GM19468 (cell line): ENCODE data around the gene CDKN2B-AS1.
"Not testable (repeated sequence)": the region's sequence is repeated elsewhere in the genome, so short reads cannot be mapped to it uniquely, and the experiment has no call there.

Experiments
- ATAC-seq: cut with Tn5 transposase; IDR thresholded peaks from one replicate; pipeline ENCODE4 v1.9.1; 2021; ENCODE audit warnings: mild to moderate bottlenecking, moderate library complexity, moderate number of reproducible peaks; ENCODE audit not compliant: unreplicated experiment; ENCODE audit errors: extremely low read depth

Gene CDKN2B-AS1

DNA sequence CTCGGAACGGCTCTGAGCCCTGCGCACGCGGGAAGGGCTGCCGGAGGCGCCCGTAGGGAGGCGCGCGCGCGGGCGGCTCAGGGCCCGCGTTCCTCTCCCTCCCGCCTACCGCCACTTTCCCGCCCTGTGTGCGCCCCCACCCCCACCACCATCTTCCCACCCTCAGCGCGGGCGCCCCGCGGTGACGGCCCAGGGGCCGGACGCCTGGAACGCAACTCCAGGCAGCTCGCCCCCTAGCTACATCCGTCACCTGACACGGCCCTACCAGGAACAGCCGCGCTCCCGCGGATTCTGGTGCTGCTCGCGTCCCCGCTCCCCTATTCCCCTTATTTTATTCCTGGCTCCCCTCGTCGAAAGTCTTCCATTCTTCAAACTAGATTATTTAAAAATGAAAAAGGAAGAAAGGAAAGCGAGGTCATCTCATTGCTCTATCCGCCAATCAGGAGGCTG, at the start of gene CDKN2B-AS1:
CDKN2B-AS1 (plus strand) TSS at position 236 of the 450 bp plus-strand sequence.
- peak; percentile 22 for ATAC-seq

DNA sequence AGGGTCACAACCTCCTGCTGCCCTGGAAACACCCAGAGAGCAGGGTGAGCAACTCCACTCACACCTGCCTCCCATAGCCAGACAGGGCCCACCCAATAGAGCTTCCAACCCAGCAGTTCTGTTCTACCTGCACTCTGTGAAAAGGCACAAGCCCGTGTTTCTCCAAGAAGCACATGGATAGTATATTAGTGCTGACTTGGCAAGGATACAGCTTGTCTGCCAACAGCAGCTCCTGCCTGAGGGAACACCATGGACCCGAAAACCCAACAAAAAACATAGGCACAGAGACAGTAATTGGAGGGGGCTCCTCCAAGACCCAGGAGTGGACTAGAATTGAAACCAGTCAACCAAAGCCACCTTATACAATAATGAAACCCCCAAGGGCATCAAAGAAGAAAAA, 49.0 kb upstream of the CDKN2B-AS1 start:
- ATAC-seq, result no peak

DNA sequence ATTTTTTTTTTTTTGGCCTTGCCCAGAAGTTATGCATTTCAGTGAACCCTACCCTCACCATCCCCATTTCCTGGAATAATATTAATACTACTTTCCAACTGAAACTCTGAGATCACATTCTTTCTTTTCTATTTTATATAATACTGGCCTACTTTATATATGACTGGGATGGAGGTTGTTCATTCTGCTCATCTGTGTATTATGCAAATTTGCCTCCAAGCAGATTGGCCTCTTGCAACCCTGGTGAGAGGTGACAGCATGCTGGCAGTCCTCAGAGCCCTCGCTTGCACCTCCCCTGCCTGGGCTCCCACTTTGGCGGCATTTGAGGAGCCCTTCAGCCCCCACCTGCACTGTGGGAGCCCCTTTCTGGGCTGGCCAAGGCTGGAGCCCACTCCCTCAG, 35.8 kb upstream of the CDKN2B-AS1 start:
- no peak for ATAC-seq

DNA sequence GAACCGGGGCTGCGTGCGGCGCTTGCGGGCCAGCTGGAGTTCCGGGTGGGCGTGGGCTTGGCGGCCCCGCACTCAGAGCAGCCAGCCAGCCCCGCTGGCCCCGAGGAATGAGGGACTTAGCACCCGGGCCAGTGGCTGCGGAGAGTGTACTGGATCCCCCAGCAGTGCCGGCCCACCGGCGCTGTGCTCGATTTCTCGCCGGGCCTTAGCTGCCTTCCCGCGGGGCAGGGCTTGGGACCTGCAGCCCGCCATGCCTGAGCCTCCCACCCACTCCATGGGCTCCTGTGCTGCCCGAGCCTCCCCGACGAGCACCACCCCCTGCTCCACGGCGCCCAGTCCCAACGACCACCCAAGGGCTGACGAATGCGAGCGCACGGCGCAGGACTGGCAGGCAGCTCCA, 35.3 kb upstream of the CDKN2B-AS1 start:
- ATAC-seq, result not testable (repeated sequence)

- ATAC-seq, result no peak
Observed at GRCh38 chr9:21961569-21961968, 33.0 kb upstream of the CDKN2B-AS1 start.

DNA sequence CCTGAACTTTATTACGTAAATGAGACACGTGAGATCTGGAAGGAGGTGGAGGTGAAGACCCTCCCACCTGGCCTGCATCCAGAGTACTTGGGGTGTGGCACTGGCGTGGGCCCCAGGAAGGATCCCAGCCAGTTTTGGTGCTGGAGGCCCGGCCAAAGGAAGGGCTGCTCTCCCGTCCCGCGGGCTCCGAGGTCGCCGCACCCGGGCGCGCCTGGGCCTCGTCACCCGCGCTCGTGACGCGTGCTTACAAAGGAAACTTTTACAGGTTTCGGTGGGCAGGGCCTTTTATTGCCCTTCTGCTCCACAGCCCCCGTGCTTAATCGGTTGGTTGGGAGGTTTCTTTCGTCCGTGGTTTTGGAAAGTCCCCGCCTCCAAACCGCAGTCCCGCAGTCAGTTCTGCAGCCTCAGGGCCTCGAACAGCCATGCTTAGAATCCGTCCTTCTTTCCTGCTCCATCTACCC, 29.6 kb upstream of the CDKN2B-AS1 start:
- ATAC-seq, result peak; percentile 22

DNA sequence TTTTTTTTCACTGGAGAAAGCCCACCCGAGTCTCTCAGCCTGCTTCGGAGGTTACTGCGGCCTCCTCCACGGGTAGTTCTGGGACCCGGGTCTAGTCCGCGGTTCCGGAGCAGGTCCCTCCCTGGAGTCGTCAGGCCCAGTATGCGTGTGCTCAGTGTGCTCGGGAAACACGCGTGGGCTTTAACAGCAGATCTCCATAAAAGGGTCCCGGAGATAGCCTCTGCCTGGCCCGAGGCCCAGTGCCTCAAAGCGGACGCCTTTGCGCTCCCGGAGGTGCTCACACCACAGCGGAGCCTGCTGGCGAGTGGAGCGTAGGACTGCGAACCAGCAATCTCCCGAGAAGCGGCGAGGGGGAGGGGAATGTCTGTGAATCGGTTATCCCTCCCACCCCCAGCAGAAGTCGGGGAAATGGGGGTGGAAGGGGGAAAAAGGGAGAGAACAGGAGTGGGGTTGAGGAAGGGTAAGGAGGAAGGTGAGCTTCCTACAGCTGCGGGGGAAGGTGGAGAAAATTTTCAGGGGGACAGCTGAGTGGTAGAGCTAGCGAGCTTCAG, 29.1 kb upstream of the CDKN2B-AS1 start:
- peak; percentile 49 for ATAC-seq

DNA sequence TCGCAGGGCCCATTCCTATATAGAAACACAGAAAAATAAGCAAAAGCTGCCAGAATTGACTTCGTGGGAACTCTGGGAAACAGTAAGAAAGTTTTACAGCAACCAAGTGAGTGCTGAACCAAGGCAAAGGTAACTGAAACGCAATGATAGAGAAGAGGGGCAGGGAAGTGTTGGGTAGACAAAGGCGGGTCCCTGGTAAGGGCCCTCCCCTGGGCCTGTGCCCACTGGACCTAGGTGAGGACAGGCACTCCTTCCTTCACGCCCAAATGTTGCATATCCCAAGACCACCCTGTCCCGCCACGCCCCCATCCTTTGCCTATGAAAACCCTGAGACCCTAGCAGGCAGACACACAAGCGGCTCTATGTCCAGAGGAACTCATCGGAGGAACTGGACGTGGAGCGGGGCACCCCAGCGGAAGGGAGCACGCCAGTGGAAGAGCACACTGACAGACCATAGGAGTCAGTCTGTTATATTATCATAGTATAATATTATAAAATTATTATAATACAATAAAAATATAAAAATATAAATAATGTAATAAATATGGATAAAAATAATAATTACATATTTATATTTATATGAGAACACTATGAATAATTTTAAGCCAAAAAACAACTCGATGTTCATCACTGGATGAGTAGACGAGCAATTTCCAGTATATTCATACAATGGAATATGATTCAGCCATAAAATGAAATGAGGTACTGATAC, 28.3 kb upstream of the CDKN2B-AS1 start:
- no peak for ATAC-seq

DNA sequence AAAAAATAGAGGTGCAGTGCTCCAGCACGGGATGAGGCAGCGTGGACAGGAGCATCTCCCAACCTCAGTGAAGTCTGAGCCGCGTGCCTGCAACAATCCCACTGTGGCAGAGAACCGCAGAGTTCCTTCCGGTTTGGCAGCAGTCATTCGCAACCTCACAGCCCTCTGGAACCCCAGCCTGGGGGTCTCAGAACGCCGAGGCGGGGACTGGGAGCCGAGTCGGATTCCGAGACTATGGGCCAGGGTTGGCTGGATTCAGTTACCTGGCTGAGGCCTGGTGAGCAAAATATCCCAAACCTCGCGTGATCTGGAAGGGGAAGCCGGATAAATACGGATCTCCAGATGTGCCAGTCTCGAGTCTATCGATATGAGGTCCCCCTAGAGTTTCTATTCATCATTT, 27.4 kb upstream of the CDKN2B-AS1 start:
- ATAC-seq, result no peak

GRCh38 chr9:21967702-21968101, 26.9 kb upstream of the CDKN2B-AS1 start:
- ATAC-seq, result no peak

DNA sequence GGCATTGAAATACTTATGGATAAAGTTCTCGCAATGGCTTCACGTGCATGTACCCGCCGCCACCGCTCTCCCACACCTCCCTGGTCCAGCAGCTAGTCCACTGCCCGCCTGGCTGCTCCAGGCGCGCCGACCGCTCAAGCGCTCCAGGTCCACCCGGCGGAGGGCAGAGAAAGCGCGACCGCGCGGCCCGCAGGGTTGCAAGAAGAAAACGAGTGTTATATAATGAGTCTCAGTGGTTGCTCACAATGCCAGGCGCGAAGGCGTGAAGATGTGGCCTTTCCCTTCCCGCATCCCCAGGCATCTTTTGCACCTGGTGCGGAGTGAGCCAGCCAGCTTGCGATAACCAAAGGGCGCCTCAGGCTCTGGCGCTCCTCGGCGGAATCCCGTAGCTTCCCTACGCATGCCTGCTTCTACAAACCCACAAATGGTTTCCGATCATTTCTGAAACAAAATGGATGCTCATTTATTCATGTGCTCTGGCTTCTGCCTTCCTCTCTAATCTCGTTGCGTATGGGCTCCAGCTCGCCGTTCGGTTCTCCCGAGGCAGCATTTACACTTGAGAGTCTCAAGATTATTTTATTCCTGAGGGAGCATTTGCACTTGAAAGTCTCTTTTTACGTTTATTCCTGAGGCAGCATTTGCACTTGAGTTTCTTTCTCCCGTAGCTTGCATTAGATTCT, 26.1 kb upstream of the CDKN2B-AS1 start:
- ATAC-seq, result no peak

DNA sequence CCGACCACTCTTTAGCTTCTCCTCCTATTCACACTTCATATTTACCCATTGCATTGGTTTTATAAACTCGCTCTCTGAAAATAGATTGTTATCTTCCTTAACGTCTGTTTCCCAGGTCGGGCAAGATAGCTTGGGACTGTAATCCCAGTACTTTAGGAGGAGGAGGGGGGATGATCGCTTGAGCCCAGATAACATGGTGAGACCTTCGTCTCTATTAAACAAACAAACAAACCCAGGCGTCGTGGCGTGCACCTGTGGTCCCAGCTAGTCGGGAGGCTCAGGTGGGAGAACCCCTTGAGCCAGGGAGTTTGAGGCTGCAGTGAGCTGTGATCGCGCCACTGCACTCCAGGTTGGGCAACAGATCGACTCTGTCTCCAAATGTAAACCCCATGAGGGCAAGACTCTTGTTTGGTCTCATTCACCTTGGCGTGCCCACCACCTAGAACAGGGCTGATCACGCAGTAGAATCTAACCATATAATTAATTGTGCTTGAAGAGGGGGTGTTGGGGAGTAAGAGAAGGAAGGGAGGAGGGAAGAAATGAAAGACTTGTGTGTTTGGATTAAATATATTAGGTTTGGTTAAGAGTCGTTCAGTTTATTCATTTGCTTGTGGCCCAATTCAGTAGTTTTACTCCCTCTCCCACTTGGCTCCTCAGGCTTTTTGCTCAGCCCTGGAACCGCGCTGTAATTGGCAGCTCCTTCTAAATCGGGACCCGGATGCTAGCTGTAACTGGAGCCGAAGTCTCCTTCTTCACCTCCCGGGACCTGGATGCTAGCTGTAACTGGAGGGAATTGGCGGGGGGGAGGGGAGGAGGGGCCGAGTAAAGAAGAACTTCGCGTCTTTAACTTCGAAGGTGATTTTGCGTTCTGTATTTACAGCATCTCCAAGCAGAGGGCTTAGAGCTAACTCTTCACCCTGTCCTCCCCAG, 25.3 kb upstream of the CDKN2B-AS1 start:
- ATAC-seq, result no peak

DNA sequence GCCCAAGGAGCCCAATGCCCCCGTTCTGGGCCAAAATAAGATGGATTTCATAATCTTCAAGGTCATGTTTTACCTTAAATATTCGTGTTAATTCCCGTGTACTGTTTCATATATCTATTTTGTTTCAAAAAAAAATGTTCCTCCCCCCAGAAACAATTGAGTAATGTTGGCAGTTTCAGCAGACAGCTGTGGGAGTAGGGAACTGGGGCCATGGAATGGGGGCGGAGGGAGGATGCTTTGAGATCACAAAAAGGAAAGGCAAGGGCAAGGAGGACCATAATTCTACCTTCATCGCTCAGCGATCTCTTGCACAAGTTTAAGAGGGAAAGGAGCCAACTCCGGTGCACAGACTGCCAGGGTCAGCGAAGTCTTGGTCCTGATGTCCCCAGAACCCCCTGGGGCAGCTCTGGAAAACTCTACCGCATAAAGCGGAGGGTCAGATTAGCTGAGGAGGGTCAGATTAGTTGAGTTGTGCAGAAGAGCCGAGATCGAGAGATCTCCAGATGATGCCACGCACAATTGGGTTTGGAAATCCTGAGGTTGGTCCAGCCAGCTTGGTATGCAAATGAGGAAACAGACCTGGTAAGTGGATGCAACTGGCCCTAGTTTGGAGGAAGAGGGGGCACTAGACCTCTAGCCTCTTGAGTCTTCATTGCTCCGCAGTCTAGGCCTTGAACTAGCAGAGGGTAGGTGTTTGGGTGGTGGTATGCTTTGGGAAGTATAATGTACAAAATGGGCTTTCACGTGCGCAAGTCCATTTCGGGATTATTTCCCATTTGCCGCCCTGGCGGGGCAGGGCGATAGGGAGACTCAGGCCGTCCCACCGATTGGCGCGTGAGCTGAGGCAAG, 24.4 kb upstream of the CDKN2B-AS1 start:
- no peak for ATAC-seq

DNA sequence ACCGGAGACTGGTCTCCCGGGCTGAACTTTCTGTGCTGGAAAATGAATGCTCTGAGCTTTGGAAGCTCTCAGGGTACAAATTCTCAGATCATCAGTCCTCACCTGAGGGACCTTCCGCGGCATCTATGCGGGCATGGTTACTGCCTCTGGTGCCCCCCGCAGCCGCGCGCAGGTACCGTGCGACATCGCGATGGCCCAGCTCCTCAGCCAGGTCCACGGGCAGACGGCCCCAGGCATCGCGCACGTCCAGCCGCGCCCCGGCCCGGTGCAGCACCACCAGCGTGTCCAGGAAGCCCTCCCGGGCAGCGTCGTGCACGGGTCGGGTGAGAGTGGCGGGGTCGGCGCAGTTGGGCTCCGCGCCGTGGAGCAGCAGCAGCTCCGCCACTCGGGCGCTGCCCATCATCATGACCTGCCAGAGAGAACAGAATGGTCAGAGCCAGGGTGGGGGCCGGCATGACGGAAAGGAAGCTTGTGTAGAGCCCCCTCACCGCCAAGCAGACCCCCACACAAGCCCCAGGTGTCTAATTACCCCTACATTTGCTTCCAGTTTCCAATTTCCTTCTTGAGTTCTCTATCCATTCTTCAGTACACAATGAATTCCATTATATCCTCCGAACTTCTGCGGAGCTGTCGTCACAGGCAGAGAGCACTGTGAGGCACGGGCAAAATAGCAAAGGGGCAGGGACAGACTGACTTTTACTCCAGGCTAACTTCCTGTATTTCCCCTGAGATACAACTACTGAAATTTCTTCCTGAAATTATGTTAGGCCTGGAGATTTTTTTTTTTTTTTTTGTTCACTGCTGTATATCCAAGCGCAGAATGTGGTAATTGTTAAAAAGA, 23.6 kb upstream of the CDKN2B-AS1 start:
- no peak for ATAC-seq

DNA sequence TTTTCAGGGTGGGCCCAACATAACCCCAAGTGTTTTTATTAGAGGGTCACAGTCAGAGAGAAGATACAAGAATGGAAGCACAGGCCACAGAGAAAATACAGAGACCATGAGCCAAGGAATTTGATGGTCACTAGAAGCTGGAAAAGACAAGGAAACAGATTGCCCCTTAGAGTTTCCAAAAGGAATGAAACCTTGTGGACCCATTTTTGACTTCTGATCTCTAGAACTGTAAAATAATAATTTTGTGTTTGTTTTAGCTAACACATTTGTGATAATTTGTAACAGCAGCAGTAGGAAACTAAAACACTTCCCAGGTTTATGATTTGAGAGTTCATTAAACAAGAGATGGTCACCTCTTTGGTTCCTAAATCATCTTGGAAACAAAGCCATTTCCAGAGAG, 22.2 kb upstream of the CDKN2B-AS1 start:
- no peak for ATAC-seq

DNA sequence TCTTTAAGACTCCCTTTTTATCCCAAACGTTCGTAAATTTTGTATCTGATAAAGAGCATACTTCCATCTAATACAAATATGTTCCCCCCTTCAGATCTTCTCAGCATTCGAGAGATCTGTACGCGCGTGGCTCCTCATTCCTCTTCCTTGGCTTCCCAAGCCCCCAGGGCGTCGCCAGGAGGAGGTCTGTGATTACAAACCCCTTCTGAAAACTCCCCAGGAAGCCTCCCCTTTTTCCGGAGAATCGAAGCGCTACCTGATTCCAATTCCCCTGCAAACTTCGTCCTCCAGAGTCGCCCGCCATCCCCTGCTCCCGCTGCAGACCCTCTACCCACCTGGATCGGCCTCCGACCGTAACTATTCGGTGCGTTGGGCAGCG, 20.3 kb upstream of the CDKN2B-AS1 start:
- ATAC-seq, result no peak

DNA sequence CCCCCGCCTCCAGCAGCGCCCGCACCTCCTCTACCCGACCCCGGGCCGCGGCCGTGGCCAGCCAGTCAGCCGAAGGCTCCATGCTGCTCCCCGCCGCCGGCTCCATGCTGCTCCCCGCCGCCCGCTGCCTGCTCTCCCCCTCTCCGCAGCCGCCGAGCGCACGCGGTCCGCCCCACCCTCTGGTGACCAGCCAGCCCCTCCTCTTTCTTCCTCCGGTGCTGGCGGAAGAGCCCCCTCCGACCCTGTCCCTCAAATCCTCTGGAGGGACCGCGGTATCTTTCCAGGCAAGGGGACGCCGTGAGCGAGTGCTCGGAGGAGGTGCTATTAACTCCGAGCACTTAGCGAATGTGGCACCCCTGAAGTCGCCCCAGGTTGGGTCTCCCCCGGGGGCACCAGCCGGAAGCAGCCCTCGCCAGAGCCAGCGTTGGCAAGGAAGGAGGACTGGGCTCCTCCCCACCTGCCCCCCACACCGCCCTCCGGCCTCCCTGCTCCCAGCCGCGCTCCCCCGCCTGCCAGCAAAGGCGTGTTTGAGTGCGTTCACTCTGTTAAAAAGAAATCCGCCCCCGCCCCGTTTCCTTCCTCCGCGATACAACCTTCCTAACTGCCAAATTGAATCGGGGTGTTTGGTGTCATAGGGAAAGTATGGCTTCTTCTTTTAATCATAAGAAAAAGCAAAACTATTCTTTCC, 19.7 kb upstream of the CDKN2B-AS1 start:
- ATAC-seq, result peak; percentile 34

- no peak for ATAC-seq
Observed at GRCh38 chr9:21976334-21976875, 18.2 kb upstream of the CDKN2B-AS1 start.
